HepG2 (cell line): ENCODE measurements around the gene LRRC3C. TPM values are rescaled to one million over a fixed set of nuclear protein-coding genes. Genes with fewer than 3 reads are reported as not detected.

Source experiments
- EED ChIP-seq: sonication (generic); formaldehyde crosslinking; IDR thresholded peaks from 2 replicates; pipeline ENCODE4 v1.5.0; 2020; ENCODE audit warnings: mild to moderate bottlenecking, missing genetic modification reagents
- GLI4 ChIP-seq: sonication (generic); formaldehyde crosslinking; IDR thresholded peaks from 2 replicates; pipeline ENCODE4 v1.5.1; 2020; ENCODE audit warnings: missing genetic modification reagents, mild to moderate bottlenecking, moderate library complexity, borderline replicate concordance
- KDM2A ChIP-seq: sonication (generic); formaldehyde crosslinking; IDR thresholded peaks from 2 replicates; pipeline ENCODE4 v1.4.0; 2020; ENCODE audit warnings: low read depth, missing genetic modification reagents, borderline replicate concordance
- MXI1 ChIP-seq: IDR thresholded peaks from 3 replicates; pipeline ENCODE4 v1.6.1; 2012; ENCODE audit warnings: low read depth, low read length, inconsistent platforms, borderline replicate concordance
- MZF1 ChIP-seq: sonication (generic); formaldehyde crosslinking; IDR thresholded peaks from 2 replicates; pipeline ENCODE4 v1.8.1; 2023; ENCODE audit warnings: mild to moderate bottlenecking, missing genetic modification reagents, borderline replicate concordance
- POLR2A ChIP-seq, 2 experiments: IDR thresholded peaks; 2 replicates each; pipeline ENCODE4 v1.6.1; 2011; ENCODE audit warnings: low read depth in 2 of 2, low read length in 2 of 2, mild to moderate bottlenecking in 1 of 2, moderate library complexity in 1 of 2; ENCODE audit not compliant: insufficient read depth in 1 of 2
- RXRB ChIP-seq: IDR thresholded peaks from 2 replicates; pipeline ENCODE4 v1.6.1; 2016; ENCODE audit warnings: borderline replicate concordance, missing genetic modification reagents, missing compliant biosample characterization
- TMF1 ChIP-seq: sonication (generic); formaldehyde crosslinking; IDR thresholded peaks from 2 replicates; pipeline ENCODE4 v1.8.1; 2022; ENCODE audit warnings: low read depth, missing genetic modification reagents
- YY1 ChIP-seq: IDR thresholded peaks from 2 replicates; pipeline ENCODE4 v1.6.1; 2011; ENCODE audit warnings: low read length, low read depth, moderate library complexity, mild to moderate bottlenecking; ENCODE audit not compliant: insufficient read depth, insufficient replicate concordance
- ZNF180 ChIP-seq: sonication (generic); formaldehyde crosslinking; IDR thresholded peaks from 2 replicates; pipeline ENCODE4 v1.4.0; 2020; ENCODE audit warnings: low read depth, missing genetic modification reagents, borderline replicate concordance
- ZNF24 ChIP-seq: fragments of 450-650 bp; IDR thresholded peaks from 2 replicates; pipeline ENCODE4 v1.6.1; 2017; ENCODE audit warnings: antibody characterized with exemption, mild to moderate bottlenecking
- ZNF274 ChIP-seq: sonication (generic); formaldehyde crosslinking; IDR thresholded peaks from 2 replicates; pipeline ENCODE4 v1.5.1; 2020; ENCODE audit warnings: mild to moderate bottlenecking, missing genetic modification reagents
- ZNF3 ChIP-seq: IDR thresholded peaks from 2 replicates; pipeline ENCODE4 v1.7.0; 2017; ENCODE audit warnings: inconsistent platforms
- ZNF597 ChIP-seq: sonication (generic); formaldehyde crosslinking; IDR thresholded peaks from 2 replicates; pipeline ENCODE4 v1.5.0; 2020; ENCODE audit warnings: missing genetic modification reagents
- ZNF616 ChIP-seq: sonication (generic); formaldehyde crosslinking; IDR thresholded peaks from 2 replicates; pipeline ENCODE4 v1.5.0; 2020; ENCODE audit warnings: low read depth, mild to moderate bottlenecking, missing genetic modification reagents
- ZNF720 ChIP-seq: sonication (generic); formaldehyde crosslinking; IDR thresholded peaks from 2 replicates; pipeline ENCODE4 v1.4.0; 2020; ENCODE audit warnings: missing genetic modification reagents
- ZNF784 ChIP-seq: sonication (generic); formaldehyde crosslinking; IDR thresholded peaks from 2 replicates; pipeline ENCODE4 v1.5.1; 2020; ENCODE audit warnings: missing genetic modification reagents, mild to moderate bottlenecking, borderline replicate concordance
- polyA plus RNA-seq, 8 experiments: library from polyadenylated mRNA; depleted of rRNA in 3 of 8; stranded (reverse) in 7 of 8; unstranded in 1 of 8; fragments of >200 nt; fragmentation: Illumina TruSeq in 4 of 8; extraction: Trizol in 4 of 8; gene quantifications; 2 replicates each; pipeline versions ENCODE4 v1.2.1 to v1.2.3, GENCODE V29; 2011 to 2016; ENCODE audit warnings: low read depth in 4 of 8, missing spikeins in 1 of 8, mixed read lengths in 1 of 8; ENCODE audit not compliant: insufficient read depth in 1 of 8
- total RNA-seq, 5 experiments: library from RNA; depleted of rRNA; stranded (reverse); fragments of >200 nt; fragmentation: Illumina TruSeq; extraction: Trizol; gene quantifications; 2 replicates each; pipeline ENCODE4 v1.2.3, GENCODE V29; 2016; ENCODE audit warnings: low read depth in 1 of 5
- TF ChIP-seq, protein P1 (sequence below): sonication (generic); formaldehyde crosslinking; IDR thresholded peaks from 2 replicates; pipeline ENCODE4 v1.4.0; 2020; ENCODE audit warnings: missing genetic modification reagents
- TF ChIP-seq, protein P2 (sequence below): sonication (generic); formaldehyde crosslinking; IDR thresholded peaks from 2 replicates; pipeline ENCODE4 v1.8.0; 2022; ENCODE audit warnings: mild to moderate bottlenecking, missing genetic modification reagents, moderate library complexity
- TF ChIP-seq, protein P3 (sequence below): sonication (generic); formaldehyde crosslinking; IDR thresholded peaks from 2 replicates; pipeline ENCODE4 v1.5.0; 2020; ENCODE audit warnings: mild to moderate bottlenecking, missing genetic modification reagents, borderline replicate concordance

LRRC3C gene
- total and polyA plus RNA-seq, 2 of the 13 experiments (the other 11 are each of a cell fraction or from before 2014, with no cell fraction given): 0.17 TPM; not detected in 1

GRCh38 chr17:39938140-39938869 is 10.8 kb downstream of the LRRC3C start (continued):
- TF ChIP-seq, protein P1, sequence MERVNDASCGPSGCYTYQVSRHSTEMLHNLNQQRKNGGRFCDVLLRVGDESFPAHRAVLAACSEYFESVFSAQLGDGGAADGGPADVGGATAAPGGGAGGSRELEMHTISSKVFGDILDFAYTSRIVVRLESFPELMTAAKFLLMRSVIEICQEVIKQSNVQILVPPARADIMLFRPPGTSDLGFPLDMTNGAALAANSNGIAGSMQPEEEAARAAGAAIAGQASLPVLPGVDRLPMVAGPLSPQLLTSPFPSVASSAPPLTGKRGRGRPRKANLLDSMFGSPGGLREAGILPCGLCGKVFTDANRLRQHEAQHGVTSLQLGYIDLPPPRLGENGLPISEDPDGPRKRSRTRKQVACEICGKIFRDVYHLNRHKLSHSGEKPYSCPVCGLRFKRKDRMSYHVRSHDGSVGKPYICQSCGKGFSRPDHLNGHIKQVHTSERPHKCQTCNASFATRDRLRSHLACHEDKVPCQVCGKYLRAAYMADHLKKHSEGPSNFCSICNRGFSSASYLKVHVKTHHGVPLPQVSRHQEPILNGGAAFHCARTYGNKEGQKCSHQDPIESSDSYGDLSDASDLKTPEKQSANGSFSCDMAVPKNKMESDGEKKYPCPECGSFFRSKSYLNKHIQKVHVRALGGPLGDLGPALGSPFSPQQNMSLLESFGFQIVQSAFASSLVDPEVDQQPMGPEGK (CRISPR knock-in tag): peak; percentile 58; the same call in 1 of the 2 replicates
- TF ChIP-seq ZNF597 (CRISPR knock-in tag): no peak
- no peak for TF ChIP-seq TMF1 (CRISPR knock-in tag)
- peak; percentile 50; the same call in 1 of the 3 replicates for TF ChIP-seq MXI1
- TF ChIP-seq KDM2A (CRISPR knock-in tag): 0 out of 2 replicates have a peak, but pooled peaks have one; percentile 50
- no peak for TF ChIP-seq POLR2A (IDR thresholded peaks at IDR 0.05; ENCODE audit: insufficient read depth in 1 of 2, low read depth in 2 of 2, low read length in 2 of 2)
- TF ChIP-seq ZNF274: no peak
- TF ChIP-seq, protein P2, sequence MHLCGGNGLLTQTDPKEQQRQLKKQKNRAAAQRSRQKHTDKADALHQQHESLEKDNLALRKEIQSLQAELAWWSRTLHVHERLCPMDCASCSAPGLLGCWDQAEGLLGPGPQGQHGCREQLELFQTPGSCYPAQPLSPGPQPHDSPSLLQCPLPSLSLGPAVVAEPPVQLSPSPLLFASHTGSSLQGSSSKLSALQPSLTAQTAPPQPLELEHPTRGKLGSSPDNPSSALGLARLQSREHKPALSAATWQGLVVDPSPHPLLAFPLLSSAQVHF (CRISPR knock-in tag): no peak
- no peak for TF ChIP-seq MZF1 (CRISPR knock-in tag)
- no peak for TF ChIP-seq YY1
- no peak for TF ChIP-seq ZNF3 (CRISPR knock-in tag)
- TF ChIP-seq ZNF784 (CRISPR knock-in tag): no peak
- TF ChIP-seq, protein P3, sequence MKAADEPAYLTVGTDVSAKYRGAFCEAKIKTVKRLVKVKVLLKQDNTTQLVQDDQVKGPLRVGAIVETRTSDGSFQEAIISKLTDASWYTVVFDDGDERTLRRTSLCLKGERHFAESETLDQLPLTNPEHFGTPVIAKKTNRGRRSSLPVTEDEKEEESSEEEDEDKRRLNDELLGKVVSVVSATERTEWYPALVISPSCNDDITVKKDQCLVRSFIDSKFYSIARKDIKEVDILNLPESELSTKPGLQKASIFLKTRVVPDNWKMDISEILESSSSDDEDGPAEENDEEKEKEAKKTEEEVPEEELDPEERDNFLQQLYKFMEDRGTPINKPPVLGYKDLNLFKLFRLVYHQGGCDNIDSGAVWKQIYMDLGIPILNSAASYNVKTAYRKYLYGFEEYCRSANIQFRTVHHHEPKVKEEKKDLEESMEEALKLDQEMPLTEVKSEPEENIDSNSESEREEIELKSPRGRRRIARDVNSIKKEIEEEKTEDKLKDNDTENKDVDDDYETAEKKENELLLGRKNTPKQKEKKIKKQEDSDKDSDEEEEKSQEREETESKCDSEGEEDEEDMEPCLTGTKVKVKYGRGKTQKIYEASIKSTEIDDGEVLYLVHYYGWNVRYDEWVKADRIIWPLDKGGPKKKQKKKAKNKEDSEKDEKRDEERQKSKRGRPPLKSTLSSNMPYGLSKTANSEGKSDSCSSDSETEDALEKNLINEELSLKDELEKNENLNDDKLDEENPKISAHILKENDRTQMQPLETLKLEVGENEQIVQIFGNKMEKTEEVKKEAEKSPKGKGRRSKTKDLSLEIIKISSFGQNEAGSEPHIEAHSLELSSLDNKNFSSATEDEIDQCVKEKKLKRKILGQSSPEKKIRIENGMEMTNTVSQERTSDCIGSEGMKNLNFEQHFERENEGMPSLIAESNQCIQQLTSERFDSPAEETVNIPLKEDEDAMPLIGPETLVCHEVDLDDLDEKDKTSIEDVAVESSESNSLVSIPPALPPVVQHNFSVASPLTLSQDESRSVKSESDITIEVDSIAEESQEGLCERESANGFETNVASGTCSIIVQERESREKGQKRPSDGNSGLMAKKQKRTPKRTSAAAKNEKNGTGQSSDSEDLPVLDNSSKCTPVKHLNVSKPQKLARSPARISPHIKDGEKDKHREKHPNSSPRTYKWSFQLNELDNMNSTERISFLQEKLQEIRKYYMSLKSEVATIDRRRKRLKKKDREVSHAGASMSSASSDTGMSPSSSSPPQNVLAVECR: peak; percentile 35; the same call in 1 of the 2 replicates
- no peak for TF ChIP-seq ZNF616
- no peak for TF ChIP-seq GLI4 (CRISPR knock-in tag)
- TF ChIP-seq EED (CRISPR knock-in tag): no peak
- no peak for TF ChIP-seq ZNF180
- no peak for TF ChIP-seq ZNF720 (CRISPR knock-in tag)
- TF ChIP-seq ZNF24: no peak
- peak; percentile 96 for TF ChIP-seq RXRB
